Measurements from ENCODE around the gene WDR18. TPM values are rescaled to one million over a fixed set of nuclear protein-coding genes. Genes with fewer than 3 reads are reported as not detected.
A peak's percentile ranks its signal among the peaks of the same experiment; 100 is the strongest.

The WDR18 gene
- total RNA-seq, 2 donors from 2014 or later, result 68.6 to 85.6 TPM

DNA sequence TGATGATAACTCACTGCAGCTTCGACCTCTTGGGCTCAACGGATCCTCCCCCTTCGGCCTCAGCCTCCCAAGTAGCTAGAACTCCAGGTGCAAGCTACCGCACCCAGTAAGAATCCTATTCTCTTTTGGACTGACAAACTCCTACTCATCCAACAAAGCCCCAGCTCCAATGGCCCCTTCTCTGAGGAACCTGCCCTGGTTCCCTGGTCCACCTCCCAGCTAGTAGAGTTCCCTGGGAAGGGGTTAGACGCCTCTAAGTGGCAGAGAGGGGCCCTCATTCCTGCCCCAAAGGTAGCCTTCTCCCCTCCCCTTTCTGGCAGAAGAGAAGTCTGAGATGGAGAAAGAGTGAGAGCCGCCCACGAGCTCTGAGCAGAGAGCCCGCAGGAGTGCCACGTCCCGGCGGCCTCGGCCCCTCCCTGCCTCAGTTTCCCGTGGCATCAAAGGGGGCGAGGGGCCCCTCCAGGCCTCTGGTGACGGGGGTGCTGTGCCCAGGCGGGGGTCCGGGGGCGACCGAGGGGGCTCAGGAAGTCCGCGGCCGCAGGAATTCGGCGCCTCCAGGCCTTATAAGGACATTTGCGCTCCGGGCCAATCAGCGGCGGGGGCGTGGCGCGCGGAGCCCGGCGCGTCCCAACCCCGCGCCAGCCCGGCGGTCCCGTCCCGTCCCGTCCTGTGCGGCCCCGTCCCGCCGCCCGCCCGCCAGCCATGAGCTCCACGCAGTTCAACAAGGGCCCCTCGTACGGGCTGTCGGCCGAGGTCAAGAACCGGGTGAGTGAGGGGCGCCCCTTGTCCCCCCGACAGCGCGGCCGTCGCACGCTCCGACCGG, 42.0 kb downstream of the WDR18 start, which contains the start of gene CNN2:
TSS of gene CNN2 (plus strand) at position 649 of the 823 bp plus-strand sequence. CDS start at position 703, 54 bp downstream.
- peak within 1 kb of the TSS; percentile 97 for H3K27ac Mint-ChIP-seq
- 1% methylated on average over 38 to 63 of the region's 63 CpGs for WGBS, 2 experiments (ENCODE audit: insufficient coverage in 1 of 2, insufficient read length in 1 of 2)

GRCh38 chr19:1026783-1027649, 42.9 kb downstream of the WDR18 start:
- no peak for TF ChIP-seq CTCF (conservative IDR thresholded peaks at IDR 0.05)
- Mint-ChIP-seq H3K27me3 (ENCODE audit: insufficient read depth) (no peaks in the 10 kb centered on the region), H3K36me3 (ENCODE audit: low read depth) (peaks cover 20% of the 10 kb centered on the region), H3K27ac (peak overlapping the region; percentile 97), H3K4me3 (peak overlapping the region; percentile 93), H3K9me3 (no peaks in the 10 kb centered on the region), H3K4me1 (peaks cover 5% of the 10 kb centered on the region)
- H3K27me3 ChIP-seq (ENCODE audit: control insufficient read depth, insufficient read depth, low read length, poor library complexity, severe bottlenecking), result no peaks in the 10 kb centered on the region
- peak overlapping the region; percentile 84 for H3K27ac ChIP-seq (ENCODE audit: low read depth, low read length)
- 1% methylated on average over 17 to 35 of the region's 36 CpGs for WGBS, 2 experiments (ENCODE audit: insufficient coverage in 1 of 2, insufficient read length in 1 of 2)
- no peak for DNase-seq
- H3K36me3 ChIP-seq (ENCODE audit: control insufficient read depth, insufficient read depth, low read length), result peaks cover 22% of the 10 kb centered on the region
- H3K4me3 ChIP-seq (ENCODE audit: low read length), result peak overlapping the region; percentile 98
- no peaks in the 10 kb centered on the region for H3K9me3 ChIP-seq (ENCODE audit: control insufficient read depth, low read length)
- H3K9ac ChIP-seq (ENCODE audit: extremely low read depth, low read length, poor library complexity, severe bottlenecking), result peak overlapping the region; percentile 99
- H3K4me1 ChIP-seq (ENCODE audit: control insufficient read depth, insufficient read depth, low read length), result peaks cover 6% of the 10 kb centered on the region

More for the DNA sequence above, 42.0 kb downstream of the WDR18 start, which contains the start of gene CNN2:
- Mint-ChIP-seq H3K9me3 (no peaks in the 10 kb centered on the region), H3K27me3 (ENCODE audit: insufficient read depth) (peaks cover 1% of the 10 kb centered on the region), H3K4me3 (peak within 1 kb of the TSS; percentile 93), H3K36me3 (ENCODE audit: low read depth) (peaks cover 16% of the 10 kb centered on the region), H3K4me1 (peaks cover 5% of the 10 kb centered on the region)
- H3K4me3 ChIP-seq (ENCODE audit: low read length), result peak within 1 kb of the TSS; percentile 98
- H3K27ac ChIP-seq (ENCODE audit: low read depth, low read length), result peak within 1 kb of the TSS; percentile 84
- peaks cover 6% of the 10 kb centered on the region for H3K4me1 ChIP-seq (ENCODE audit: control insufficient read depth, insufficient read depth, low read length)
- TF ChIP-seq CTCF (conservative IDR thresholded peaks at IDR 0.05), result no peak
- DNase-seq, result peak; percentile 95
- no peaks in the 10 kb centered on the region for H3K27me3 ChIP-seq (ENCODE audit: control insufficient read depth, insufficient read depth, low read length, poor library complexity, severe bottlenecking)
- peak within 1 kb of the TSS; percentile 99 for H3K9ac ChIP-seq (ENCODE audit: extremely low read depth, low read length, poor library complexity, severe bottlenecking)
- H3K9me3 ChIP-seq (ENCODE audit: control insufficient read depth, low read length), result no peaks in the 10 kb centered on the region
- H3K36me3 ChIP-seq (ENCODE audit: control insufficient read depth, insufficient read depth, low read length), result peaks cover 18% of the 10 kb centered on the region

DNA sequence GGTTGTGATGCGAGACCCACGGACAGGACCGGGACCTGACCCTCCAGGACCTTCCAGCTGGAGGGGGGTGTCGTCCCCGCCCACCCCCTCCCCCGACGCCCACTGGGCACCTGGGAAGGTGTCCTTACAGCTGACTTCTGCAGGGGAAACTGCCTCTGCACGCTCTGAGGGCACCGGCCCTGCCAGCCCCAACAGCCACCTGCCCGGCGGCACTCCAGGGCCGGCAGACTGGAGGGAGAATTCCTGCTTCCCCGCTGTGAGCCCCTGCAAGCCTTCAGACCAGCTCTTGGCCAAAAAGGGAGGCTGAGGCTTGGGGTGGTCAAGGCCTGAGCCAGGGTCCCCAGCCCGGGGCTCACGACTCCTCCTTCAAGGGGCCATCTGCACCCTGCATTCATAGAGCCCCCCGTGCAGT, 43.5 kb downstream of the WDR18 start:
- WGBS, 2 experiments (ENCODE audit: insufficient coverage in 1 of 2, insufficient read length in 1 of 2), result 0 to 4% methylated on average over 5 to 16 of the region's 16 CpGs
- peak; percentile 72 for DNase-seq
- peak overlapping the region; percentile 97 for H3K27ac Mint-ChIP-seq
- H3K36me3 Mint-ChIP-seq (ENCODE audit: low read depth), result peaks cover 26% of the 10 kb centered on the region
- TF ChIP-seq CTCF (conservative IDR thresholded peaks at IDR 0.05), result no peak
- H3K4me3 Mint-ChIP-seq, result peak overlapping the region; percentile 93
- H3K36me3 ChIP-seq (ENCODE audit: control insufficient read depth, insufficient read depth, low read length), result peaks cover 29% of the 10 kb centered on the region
- peak overlapping the region; percentile 84 for H3K27ac ChIP-seq (ENCODE audit: low read depth, low read length)
- peak overlapping the region; percentile 99 for H3K9ac ChIP-seq (ENCODE audit: extremely low read depth, low read length, poor library complexity, severe bottlenecking)
- no peaks in the 10 kb centered on the region for H3K9me3 Mint-ChIP-seq
- H3K4me3 ChIP-seq (ENCODE audit: low read length), result peak overlapping the region; percentile 98
- no peaks in the 10 kb centered on the region for H3K9me3 ChIP-seq (ENCODE audit: control insufficient read depth, low read length)
- no peaks in the 10 kb centered on the region for H3K27me3 ChIP-seq (ENCODE audit: control insufficient read depth, insufficient read depth, low read length, poor library complexity, severe bottlenecking)
- peaks cover 5% of the 10 kb centered on the region for H3K4me1 Mint-ChIP-seq
- H3K4me1 ChIP-seq (ENCODE audit: control insufficient read depth, insufficient read depth, low read length), result peaks cover 6% of the 10 kb centered on the region
- H3K27me3 Mint-ChIP-seq (ENCODE audit: insufficient read depth), result no peaks in the 10 kb centered on the region

All from endodermal cell (in vitro differentiated cells).